ENCODE measurements around the gene CEACAM4. TPM values are rescaled to one million over a fixed set of nuclear protein-coding genes. Genes with fewer than 3 reads are reported as not detected.
"Not testable (repeated sequence)": the region's sequence is repeated elsewhere in the genome, so short reads cannot be mapped to it uniquely, and the experiment has no call there.

CEACAM4 gene
- total RNA-seq, 3 donors from 2014 or later = 0.25 to 1.2 TPM; not detected in 1

GRCh38 chr19:41584260-41584810, 42.5 kb downstream of the CEACAM4 start:
- intact Hi-C loops (cut with DNase I, micrococcal nuclease) = no loop called here
- no peaks in the 10 kb centered on the region for H3K36me3 ChIP-seq (ENCODE audit: low read depth)
- no peaks in the 10 kb centered on the region for H3K4me1 ChIP-seq (ENCODE audit: low read depth)
- no peak for ATAC-seq
- no peak for DNase-seq
- no peak for TF ChIP-seq CTCF (IDR thresholded peaks at IDR 0.05)
- peaks cover 22% of the 10 kb centered on the region for H3K9me3 ChIP-seq
- H3K4me3 ChIP-seq = no peak overlapping the region

GRCh38 chr19:41582577-41583182, 44.2 kb downstream of the CEACAM4 start:
- not testable (repeated sequence) for ATAC-seq; H3K36me3 ChIP-seq (ENCODE audit: low read depth)
- peaks cover 22% of the 10 kb centered on the region for H3K9me3 ChIP-seq

DNA sequence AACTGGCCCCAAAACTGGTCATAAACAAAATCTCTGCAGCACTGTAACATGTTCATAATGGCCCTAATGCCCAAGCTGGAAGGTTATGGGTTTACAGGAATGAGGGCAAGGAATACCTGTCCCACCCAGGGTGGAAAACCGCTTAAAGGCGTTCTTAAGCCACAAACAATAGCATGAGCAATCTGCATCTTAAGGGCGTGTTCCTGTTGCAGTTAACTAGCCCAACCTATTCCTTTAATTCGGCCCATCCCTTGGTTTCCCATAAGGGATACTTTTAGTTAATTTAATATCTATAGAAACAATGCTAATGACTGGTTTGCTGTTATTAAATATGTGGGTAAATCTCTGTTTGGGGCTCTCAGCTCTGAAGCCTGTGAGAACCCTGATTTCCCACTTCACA, 45.8 kb downstream of the CEACAM4 start:
- H3K36me3 ChIP-seq (ENCODE audit: low read depth); H3K4me1 ChIP-seq (ENCODE audit: low read depth); H3K4me3 ChIP-seq; ATAC-seq; intact Hi-C loops (cut with DNase I, micrococcal nuclease); DNase-seq: not testable (repeated sequence)
- peaks cover 22% of the 10 kb centered on the region for H3K9me3 ChIP-seq

More at GRCh38 chr19:41582577-41583182, 44.2 kb downstream of the CEACAM4 start:
- H3K4me3 ChIP-seq; DNase-seq; intact Hi-C loops (cut with DNase I, micrococcal nuclease); H3K4me1 ChIP-seq (ENCODE audit: low read depth): not testable (repeated sequence)

DNA sequence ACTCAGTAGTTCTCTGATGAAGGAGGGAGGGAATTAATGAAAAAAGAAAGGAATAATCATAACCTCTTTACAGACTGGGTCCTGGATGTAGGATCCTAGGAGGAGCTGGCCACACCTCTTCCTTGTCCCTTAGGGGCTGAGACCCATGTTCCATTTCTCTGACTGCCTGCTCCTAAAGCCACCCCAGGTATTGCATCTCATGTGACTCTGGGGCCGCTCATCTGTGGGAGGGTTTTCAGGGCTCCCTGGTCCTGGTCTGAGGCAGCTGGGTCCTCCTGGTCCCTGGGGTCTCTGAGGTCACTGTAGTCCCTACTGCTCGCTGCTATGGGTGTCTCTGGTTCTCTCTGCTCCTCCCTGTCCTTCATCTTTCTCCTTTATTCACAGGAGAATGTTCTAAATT, 48.0 kb downstream of the CEACAM4 start:
- TF ChIP-seq CTCF (IDR thresholded peaks at IDR 0.05) = no peak
- DNase-seq (no peak), ATAC-seq (no peak)
- Histone ChIP-seq H3K4me1 (ENCODE audit: low read depth) (no peaks in the 10 kb centered on the region), H3K36me3 (ENCODE audit: low read depth) (no peaks in the 10 kb centered on the region), H3K4me3 (no peak overlapping the region), H3K9me3 (peaks cover 22% of the 10 kb centered on the region)
- intact Hi-C loops (cut with DNase I, micrococcal nuclease) = loop anchor here in 1 of 2 donors (10.0 kb wide), 1 partner anchor 324 kb away; no protein-coding TSS in a partner anchor

DNA sequence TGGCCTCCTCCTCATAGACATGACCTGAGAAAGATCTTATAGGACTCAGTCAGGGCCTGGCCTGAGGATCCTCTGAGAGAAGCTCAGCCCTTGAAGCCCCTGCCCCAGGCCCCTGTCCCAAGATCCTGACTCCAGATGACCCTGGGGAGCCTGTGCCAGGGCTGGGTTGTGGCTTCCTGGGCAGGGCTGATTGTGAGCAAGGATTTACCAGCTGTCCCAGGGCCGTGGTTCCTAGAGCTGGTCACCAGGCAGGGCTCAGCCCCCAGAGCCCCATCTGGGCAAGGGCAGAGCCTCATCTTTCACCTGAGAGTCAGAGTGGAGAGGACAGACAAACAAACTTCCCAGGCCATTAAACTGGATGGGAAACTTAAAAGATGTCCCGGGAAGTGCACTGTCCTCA, 49.0 kb downstream of the CEACAM4 start:
- DNase-seq (no peak), ATAC-seq (no peak)
- peaks cover 21% of the 10 kb centered on the region for H3K9me3 ChIP-seq
- no peak overlapping the region for H3K4me3 ChIP-seq
- intact Hi-C loops (cut with DNase I, micrococcal nuclease) = loop anchor here in 1 of 2 donors (10.0 kb wide), 1 partner anchor 323 kb away; no protein-coding TSS in a partner anchor
- no peak for TF ChIP-seq CTCF (IDR thresholded peaks at IDR 0.05)
- H3K4me1 ChIP-seq (ENCODE audit: low read depth) = no peaks in the 10 kb centered on the region
- H3K36me3 ChIP-seq (ENCODE audit: low read depth) = no peaks in the 10 kb centered on the region

- DNase-seq = no peak
- no peaks in the 10 kb centered on the region for H3K36me3 ChIP-seq (ENCODE audit: low read depth)
- no peak overlapping the region for H3K4me3 ChIP-seq
- intact Hi-C loops (cut with DNase I, micrococcal nuclease) = loop anchor here in 1 of 2 donors (10.0 kb wide), 1 partner anchor 322 kb away; no protein-coding TSS in a partner anchor
- no peaks in the 10 kb centered on the region for H3K4me1 ChIP-seq (ENCODE audit: low read depth)
- no peak for TF ChIP-seq CTCF (IDR thresholded peaks at IDR 0.05)
- ATAC-seq = no peak
- peaks cover 15% of the 10 kb centered on the region for H3K9me3 ChIP-seq
Measured at GRCh38 chr19:41577144-41577830, 49.6 kb downstream of the CEACAM4 start.

Measured in mucosa of descending colon (tissue), 3 donors.